Activated CD4-positive, CD25-positive, alpha-beta regulatory T cell (primary cell): ENCODE measurements around the gene IGSF23.
"Not testable (repeated sequence)": the region's sequence is repeated elsewhere in the genome, so short reads cannot be mapped to it uniquely, and the experiment has no call there.

Experiments
- DNase-seq, 4 experiments: peaks; one replicate each; lab custom pipeline; 2025; lab: John Stamatoyannopoulos, UW

IGSF23 gene

GRCh38 chr19:44587963-44588770 lies 25.2 kb upstream of the IGSF23 start:
- DNase-seq = no peak

- no peak for DNase-seq
Observed at GRCh38 chr19:44588771-44589112, 24.6 kb upstream of the IGSF23 start.

GRCh38 chr19:44590245-44591059 lies 22.9 kb upstream of the IGSF23 start:
- no peak for DNase-seq

GRCh38 chr19:44591340-44591993 lies 21.9 kb upstream of the IGSF23 start:
- DNase-seq = not testable (repeated sequence)

GRCh38 chr19:44592451-44592890 lies 20.9 kb upstream of the IGSF23 start:
- DNase-seq = no peak

GRCh38 chr19:44593294-44593693 lies 20.1 kb upstream of the IGSF23 start:
- no peak for DNase-seq

GRCh38 chr19:44593866-44594266 lies 19.5 kb upstream of the IGSF23 start:
- DNase-seq = not testable (repeated sequence)

GRCh38 chr19:44596428-44597130 lies 16.8 kb upstream of the IGSF23 start:
- no peak for DNase-seq

GRCh38 chr19:44597131-44597491 lies 16.3 kb upstream of the IGSF23 start:
- DNase-seq = no peak

- no peak for DNase-seq
Observed at GRCh38 chr19:44598355-44598754, 15.0 kb upstream of the IGSF23 start.

- no peak for DNase-seq
Observed at GRCh38 chr19:44598880-44599279, 14.5 kb upstream of the IGSF23 start.

GRCh38 chr19:44600466-44600865 lies 12.9 kb upstream of the IGSF23 start:
- no peak for DNase-seq

- DNase-seq = no peak
Observed at GRCh38 chr19:44602081-44602480, 11.3 kb upstream of the IGSF23 start.

- DNase-seq = no peak
Observed at GRCh38 chr19:44603201-44603945, 10.0 kb upstream of the IGSF23 start.

GRCh38 chr19:44604241-44604640 lies 9.1 kb upstream of the IGSF23 start:
- DNase-seq = no peak

GRCh38 chr19:44605547-44605946 lies 7.8 kb upstream of the IGSF23 start:
- DNase-seq = no peak

- DNase-seq = no peak
Observed at GRCh38 chr19:44607049-44607448, 6.3 kb upstream of the IGSF23 start.

GRCh38 chr19:44607917-44608316 lies 5.4 kb upstream of the IGSF23 start:
- DNase-seq = no peak

GRCh38 chr19:44608391-44608821 lies 5.0 kb upstream of the IGSF23 start:
- no peak for DNase-seq

- no peak for DNase-seq
Observed at GRCh38 chr19:44609219-44609618, 4.1 kb upstream of the IGSF23 start.

- DNase-seq = not testable (repeated sequence)
Observed at GRCh38 chr19:44610497-44610896, 2.9 kb upstream of the IGSF23 start.
